Ovary (tissue), 3 donors: ENCODE data around the gene KRT76.

Experiments
- CTCF ChIP-seq, 3 donors: fragments of 450-650 bp in 2 of 3; fragments of 200-600 bp in 1 of 3; IDR thresholded peaks; one replicate each; pipeline versions ENCODE4 v1.5.1 to v1.8.0; 2016 to 2022; ENCODE audit warnings: antibody characterized with exemption in 3 of 3, mild to moderate bottlenecking in 1 of 3
- EP300 ChIP-seq: sonication (generic); formaldehyde crosslinking; IDR thresholded peaks from one replicate; pipeline ENCODE4 v1.6.1; 2017; ENCODE audit warnings: antibody characterized with exemption
- donor health status: DM: no; HTN: no; CAD: no.

- no peak for TF ChIP-seq CTCF (IDR thresholded peaks at IDR 0.05)
- no peak for TF ChIP-seq EP300
Measured at GRCh38 chr12:52801773-52802172, 24.6 kb upstream of the KRT76 start.
